Posterior vena cava (tissue), 2 donors: Measurements from ENCODE around the gene SEPTIN12. TPM values are rescaled to one million over a fixed set of nuclear protein-coding genes. Genes with fewer than 3 reads are reported as not detected.

Experiments used
- DNase-seq: peaks from one replicate; pipeline ENCODE4 v3.0.0-alpha.2; 2020; ENCODE audit warnings: low spot score
- intact Hi-C, 2 donors: fragments of 100-400 bp; cut with DNase I; formaldehyde crosslinking; loops; one replicate each; pipeline versions ENCODE4 v1.14.1 to v1.14.2; 2022 to 2023
- long read RNA-seq, 2 donors: library from polyadenylated mRNA; unstranded; transcript quantifications; one replicate each; pipeline ENCODE4 v2.0.0, GENCODE V29; 2020 to 2021
- total RNA-seq, 2 donors: library from RNA; stranded (reverse); fragmentation: NEBNext Ultra II Directional; extraction: Animal tissue kit (Norgen Biotek cat#: 25700); gene quantifications; one replicate each; pipeline ENCODE4 v1.2.1, GENCODE V29; 2021
- donor health status: DM: yes; HTN: yes; CAD: no.
- donor health status: DM: yes; HTN: yes; CAD: no.

SEPTIN12 gene, protein sequence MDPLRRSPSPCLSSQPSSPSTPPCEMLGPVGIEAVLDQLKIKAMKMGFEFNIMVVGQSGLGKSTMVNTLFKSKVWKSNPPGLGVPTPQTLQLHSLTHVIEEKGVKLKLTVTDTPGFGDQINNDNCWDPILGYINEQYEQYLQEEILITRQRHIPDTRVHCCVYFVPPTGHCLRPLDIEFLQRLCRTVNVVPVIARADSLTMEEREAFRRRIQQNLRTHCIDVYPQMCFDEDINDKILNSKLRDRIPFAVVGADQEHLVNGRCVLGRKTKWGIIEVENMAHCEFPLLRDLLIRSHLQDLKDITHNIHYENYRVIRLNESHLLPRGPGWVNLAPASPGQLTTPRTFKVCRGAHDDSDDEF
- not detected for total RNA-seq
- long read RNA-seq, donor 1 = 0 reads
- long read RNA-seq, donor 2 = 0 reads

DNA sequence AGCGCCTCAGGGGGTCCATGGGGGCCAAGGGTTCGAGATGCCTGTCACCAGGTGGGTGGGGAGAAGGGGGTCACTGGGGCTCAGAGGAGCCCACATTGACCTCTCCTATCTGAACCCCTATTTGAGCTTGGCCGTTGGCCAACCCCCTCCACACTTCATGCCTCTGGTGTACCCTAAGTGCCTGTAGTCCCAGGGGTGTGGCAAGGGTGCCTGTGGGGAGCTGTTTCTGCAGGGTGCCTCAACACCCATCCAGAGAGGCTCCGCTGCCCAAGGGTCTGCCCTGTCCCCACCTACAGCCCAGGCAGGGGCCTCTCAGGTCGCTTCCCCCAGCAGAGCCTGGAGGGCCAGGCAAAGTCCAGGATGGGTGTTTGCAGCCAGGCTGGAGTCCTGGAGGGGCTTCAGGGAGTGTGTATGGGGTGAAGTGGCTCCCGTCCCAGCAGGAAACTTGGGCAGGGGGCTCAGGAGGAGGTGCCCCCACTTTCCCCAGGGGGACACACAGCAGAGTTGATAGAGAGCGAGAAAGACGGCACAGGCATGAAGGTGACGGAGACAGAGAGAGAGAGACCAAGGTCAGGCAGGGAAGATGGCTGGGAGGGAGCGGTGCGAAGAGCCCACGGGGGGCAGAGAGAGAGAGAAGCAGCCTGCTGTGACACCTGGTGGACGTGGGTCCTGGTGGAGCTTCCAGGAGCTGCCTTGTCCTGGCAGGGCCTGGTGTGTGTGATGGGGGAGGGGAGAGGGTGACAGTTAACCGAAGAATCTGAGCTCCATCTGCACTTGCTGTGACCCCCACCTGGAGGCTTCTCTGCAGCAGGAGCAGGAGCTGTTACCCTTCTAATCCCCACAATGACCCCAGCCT lies at the start of gene SEPTIN12:
Gene SEPTIN12, minus strand, starts transcription at position 719 of the 856 bp plus-strand sequence. Its CDS starts 700 bp downstream, at position 19.
- intact Hi-C loops = no loop called here
- no peak for DNase-seq

DNA sequence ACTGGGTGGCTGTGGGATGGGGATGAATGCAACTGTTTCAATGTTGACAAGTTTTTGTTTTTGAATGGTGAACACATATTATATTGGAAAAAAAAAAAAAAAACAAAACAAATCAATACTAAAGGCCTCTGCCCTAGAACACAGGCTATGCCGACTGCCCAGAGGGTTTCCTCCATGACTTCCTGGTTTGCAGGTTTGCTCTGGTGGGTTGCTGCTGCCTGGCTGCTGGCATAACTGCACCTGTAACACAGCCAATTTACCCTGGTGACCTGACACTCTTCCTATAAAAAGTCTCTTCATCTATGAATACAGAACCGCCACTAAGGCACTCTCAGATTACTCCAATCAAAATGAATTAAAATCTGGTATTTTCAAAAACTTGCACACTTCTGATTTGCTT lies 48.6 kb upstream of the SEPTIN12 start:
- intact Hi-C loops = no loop called here
- DNase-seq = no peak

DNA sequence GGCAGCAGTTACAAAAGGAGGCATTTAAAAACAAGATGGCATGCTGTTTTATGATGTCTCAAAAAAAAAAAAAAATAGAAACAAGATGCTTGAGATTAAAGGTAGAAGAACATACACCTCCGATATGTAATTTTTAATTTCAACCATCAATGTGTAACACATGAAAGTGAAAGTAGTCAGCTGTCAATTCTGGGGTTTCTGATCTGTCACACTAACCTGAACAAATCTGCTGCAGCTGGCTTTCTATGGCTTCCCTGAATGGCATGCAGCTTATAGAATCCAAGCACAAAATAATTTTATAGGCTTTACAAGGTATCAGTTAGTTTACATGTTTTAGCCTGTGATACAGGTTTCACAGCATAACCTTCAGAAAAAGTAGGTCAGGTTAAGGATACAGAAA lies 45.4 kb upstream of the SEPTIN12 start:
- no peak for DNase-seq
- intact Hi-C loops = no loop called here

DNA sequence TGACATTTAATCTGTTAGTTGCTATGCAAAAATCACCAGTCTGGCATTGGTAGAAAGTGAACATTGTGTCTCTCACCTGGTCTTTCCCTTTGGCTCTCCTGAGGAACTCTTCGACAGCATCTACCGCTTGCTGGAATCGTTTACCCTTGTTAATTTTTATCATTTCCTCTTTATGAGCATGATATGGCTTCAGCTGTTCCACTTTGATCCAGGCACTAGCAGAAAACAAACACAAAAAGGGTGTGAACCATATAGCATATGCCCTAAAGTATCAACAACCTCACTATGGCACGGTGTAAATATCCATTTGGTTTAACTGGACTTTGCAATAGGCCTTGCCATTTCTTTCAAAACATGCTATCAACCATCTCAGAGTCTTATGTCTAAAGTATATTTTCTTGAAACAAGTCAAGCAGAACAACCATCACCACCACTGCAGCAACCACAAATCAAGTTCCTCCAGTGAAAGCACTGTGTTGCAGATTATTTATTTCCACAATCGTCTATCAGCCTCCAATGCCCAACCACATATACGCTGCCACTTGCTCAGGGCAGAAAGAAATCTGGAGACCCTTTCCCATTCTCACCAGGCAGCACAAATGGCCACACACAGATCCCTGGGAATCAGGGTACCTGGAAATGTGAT lies 44.7 kb upstream of the SEPTIN12 start:
- DNase-seq = no peak
- intact Hi-C loops = no loop called here

DNA sequence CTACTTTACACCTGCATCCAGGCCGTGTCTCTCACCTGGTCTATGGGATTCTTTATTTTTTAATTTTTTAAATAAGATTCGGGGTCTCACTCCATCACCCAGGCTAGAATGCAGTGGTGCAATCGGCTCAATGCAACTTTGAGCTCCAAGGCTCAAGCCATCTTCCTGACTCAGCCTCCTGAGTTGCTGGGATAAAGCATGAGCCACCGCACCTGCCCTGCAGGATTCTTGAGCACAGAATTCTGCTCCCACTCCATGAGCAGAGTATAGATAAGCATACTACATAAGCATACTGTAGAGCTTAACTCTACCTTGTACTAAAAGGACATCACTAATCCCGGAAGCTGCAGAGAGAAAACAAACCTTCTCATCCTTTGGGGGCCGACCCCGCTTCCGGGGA lies 43.5 kb upstream of the SEPTIN12 start:
- intact Hi-C loops = no loop called here
- no peak for DNase-seq

DNA sequence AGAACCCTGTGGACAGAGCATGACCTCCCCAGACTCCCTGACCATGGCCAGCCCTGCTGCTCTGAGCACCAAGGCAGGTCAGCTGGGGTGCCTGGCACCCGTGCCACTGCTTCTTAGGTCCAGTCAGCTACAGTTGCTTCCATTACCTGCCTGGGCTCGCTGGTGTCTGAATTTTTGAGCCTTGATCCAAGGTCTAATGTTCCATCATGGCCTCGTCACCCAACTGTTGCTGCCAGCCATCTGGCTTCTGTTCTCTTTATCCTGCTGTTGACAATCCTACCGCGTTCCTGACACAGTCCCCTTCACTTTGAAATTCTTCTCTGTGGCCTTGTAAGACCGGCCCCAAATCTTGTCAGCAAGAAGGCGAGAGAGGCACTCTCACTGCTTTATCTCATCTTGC lies 42.3 kb upstream of the SEPTIN12 start:
- no peak for DNase-seq
- intact Hi-C loops = no loop called here

DNA sequence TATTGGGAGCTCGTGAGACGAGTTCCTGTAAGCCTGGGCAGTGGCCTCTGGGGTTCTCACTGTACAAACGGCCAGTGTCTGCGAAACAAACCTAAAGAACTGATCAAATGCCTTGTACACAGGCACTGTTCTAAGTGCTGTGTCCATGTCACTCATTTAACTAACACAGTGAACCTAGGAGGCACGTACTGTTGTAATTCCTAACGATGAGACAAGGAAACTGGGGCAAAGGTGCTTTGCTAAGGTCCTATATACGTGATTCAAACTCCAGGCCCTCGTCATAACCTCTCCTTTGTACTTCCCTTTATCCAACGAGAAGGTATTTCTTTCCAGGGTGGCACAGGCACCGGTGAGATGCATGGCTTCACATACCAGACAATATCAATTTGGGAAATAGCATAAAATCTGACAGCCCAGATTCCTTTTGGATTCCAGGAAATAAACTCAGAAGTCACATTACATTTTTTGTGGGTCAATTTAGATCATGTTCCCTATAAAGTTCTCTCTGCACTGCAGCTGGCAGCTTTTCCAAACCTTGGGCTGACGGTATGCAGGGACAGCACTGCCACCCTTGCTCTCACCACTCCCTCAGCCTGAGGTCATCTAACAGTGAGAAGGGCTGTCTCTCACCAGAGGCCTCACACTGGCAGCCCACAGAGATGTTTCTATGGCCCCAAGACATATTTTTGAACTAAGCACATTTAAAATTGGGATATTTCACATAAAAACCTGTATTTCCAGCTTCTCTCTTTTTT lies 40.6 kb upstream of the SEPTIN12 start:
- intact Hi-C loops = no loop called here
- peak; percentile 20 for DNase-seq

DNA sequence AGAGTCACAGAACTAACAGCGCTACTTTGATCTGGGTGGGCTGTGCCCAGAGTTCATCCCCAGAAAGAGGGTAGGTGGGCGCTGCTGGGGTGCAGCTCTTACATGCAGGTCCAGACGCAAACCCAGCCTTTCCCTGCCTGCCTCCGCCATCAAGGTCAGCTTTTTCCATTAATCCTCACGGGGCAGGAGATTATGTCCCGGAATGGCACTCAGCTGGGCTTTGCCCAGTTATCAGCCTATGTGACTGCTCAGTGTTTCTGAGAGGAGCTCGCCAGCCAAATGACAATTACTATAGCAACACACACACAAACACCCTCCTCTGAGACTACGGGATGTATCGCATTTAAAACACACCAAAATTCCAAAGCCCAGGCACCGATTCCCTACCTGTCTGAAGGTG lies 38.8 kb upstream of the SEPTIN12 start:
- intact Hi-C loops = no loop called here
- DNase-seq = peak; percentile 68

DNA sequence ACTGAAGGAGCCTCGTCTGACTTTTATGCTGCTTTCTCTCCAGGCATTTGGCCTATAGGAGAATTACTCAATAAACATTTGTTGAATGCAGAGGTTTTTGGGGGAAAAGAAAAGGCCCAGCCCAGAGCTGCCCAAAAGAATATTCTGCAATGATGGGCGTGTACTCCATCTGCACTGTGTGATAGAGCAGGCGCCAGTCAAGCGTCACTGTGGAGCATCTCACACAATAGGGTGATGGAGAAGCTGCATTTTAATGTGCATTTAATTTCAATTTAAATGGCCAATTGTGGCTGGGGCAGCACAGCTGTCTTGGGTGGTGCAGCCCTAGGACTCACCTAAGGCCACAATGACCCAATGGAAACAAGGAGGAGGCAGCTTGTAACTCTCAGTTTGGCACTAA lies 38.4 kb upstream of the SEPTIN12 start:
- intact Hi-C loops = no loop called here
- peak; percentile 11 for DNase-seq

DNA sequence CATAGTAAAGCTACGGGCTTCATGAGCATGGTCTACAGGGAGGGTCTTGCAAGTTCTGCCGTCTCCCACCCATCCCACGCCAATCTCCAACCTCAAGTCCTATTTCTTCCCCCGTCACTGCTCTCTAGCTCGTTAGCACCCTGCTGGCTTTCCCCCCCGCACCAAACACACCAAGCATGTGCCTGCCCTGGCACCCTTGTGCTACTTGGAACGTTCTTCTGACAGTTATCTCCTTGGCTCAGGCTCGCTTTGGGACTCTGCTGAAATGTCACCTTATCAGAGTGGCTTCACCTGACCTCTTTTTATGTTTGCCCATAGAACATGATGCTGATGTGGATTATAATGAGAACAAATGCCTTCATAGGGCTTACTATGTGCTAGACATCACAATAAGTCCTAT lies 37.1 kb upstream of the SEPTIN12 start:
- DNase-seq = peak; percentile 14
- intact Hi-C loops = no loop called here

DNA sequence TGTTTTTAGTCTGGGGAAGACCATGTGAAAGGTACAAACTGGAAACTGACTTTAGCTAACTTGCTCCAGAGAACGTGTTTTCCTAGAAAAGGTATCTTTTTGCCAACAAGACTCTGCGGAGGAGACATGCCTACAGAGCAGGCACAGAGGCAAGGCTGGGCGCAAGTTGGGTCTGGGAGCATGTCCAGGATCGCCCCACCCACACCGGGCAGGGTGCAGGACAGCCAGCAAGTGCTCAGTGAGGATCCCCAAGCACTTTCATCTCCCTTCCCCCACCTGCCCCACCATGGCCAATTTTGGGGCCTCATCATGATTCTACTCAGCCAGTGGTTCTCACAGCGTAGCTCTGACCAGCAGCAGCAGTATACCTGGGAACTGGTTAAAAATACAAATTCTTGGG lies 32.5 kb upstream of the SEPTIN12 start:
- intact Hi-C loops = no loop called here
- no peak for DNase-seq

DNA sequence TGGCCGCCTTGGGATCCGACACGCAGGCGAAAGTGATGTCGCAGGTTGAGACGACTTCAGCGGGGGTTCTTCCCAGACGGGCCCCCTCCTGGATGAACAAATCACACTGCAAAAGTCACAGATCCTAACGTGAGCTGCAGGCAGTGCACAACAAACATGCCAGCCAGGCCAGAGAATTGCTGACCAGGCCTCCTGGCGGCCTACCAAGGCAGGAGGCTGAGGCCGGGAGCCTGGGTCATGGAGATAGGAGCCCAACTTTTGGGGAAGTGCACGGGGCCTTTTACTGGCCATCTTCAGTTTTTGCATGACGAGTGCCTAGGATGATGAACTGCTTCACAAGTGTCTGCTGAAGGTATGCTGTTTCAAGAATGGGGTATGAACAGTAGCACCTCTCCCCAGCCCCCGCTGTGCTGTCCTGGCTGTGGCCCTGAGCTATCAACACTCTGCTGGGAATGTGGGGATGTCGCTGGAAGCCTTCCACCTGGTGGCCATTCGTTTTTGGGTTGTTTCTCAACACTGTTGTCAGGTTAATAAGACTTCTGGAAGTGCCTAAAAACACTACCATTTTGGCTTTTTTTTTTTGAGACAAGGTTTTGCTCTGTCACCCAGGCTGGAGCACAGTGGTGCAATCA lies 26.5 kb upstream of the SEPTIN12 start:
- intact Hi-C loops = no loop called here
- DNase-seq = no peak

DNA sequence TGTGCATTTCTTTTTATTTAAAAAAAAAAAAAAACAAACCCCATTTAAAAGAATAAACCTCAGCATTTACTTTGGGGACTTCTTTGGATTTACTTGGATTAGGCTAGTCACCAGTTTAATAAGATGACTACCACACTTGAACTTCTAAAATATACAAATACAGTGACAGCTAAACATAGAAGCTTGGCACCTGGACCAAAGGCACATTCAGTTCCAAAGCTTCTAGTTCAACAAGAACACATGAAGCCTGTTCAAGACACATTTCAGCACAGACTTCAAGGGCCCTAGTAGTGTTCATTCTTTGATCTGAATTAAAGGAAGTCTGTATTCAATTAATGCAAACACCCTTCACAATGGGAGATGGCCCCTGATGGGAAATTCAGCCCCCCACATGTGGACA lies 25.9 kb upstream of the SEPTIN12 start:
- intact Hi-C loops = no loop called here

DNA sequence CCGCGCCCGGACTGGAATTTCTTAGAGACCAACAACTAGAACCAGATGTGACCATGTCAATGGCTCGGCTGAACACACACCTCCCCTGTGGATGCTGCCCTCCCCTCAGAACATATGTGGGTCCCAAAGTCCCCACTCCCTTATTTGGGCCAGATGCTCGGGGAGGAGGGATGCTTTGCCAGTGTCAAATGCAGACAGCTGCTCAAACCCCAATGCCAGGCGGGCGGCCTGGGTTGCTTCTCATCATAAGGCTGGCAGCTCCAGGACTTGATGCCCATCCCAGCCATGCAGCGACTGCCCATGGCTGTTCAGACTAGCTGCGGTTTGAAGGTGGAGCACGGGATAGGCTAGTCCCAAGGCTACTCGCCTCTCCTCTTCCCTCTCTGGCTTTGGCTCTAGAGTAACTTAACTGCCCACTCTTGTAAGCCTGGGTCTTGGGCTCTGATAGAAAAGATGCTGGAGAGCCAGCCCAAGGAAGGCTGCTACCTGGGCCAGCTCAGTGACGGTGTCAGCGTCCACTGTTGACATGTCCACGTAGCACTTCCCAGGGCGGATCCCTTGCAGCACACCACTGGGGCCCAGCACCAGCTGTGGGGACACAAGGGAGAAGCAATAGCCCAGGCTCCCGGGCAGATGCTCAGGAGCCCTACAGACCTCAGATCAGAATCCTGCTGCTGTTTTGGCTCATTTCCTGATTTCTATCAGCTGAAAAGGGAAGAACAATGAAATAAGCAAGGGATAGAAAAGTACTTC lies 25.3 kb upstream of the SEPTIN12 start:
- intact Hi-C loops = no loop called here
- DNase-seq = no peak

More for the DNA sequence above, 25.9 kb upstream of the SEPTIN12 start:
- no peak for DNase-seq

DNA sequence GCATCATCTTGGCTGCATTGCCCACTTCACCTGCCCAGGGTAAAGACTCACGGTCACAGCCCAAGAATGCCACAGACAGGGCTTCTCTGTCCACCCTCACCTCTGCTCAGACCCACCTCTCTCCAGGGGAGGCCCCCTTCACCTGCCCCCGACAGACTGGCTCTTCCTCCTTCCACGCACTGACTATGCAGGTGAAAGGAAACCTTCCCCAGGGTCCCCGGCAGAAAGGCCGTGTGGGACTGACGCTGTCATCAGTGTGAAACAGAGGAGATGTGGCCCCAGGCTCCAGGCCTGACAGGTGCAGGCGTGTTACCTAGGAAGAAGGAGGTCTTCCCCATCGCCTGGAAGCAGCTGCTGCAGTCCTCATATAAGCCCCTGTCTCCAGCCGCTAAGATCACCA lies 23.6 kb upstream of the SEPTIN12 start:
- no peak for DNase-seq
- intact Hi-C loops = no loop called here

DNA sequence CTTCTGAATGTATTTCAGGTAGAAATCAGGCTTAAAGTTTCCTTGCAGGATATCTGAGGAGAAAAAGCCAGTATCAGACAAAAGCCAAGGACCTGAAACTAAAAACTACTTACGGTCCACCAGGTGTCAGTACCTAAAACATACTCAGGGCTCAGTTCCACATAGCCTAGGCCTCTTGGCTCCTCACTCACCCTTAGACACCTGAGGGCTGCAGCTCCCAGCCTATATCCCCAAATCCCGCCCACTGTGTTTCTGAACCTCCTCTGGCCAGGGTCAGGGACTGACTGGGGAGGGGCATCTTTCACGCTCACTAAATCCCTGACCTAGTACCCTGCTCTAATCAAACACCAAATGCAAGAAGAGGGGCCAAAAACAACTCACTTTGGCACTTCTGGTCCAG lies 23.1 kb upstream of the SEPTIN12 start:
- intact Hi-C loops = no loop called here

DNA sequence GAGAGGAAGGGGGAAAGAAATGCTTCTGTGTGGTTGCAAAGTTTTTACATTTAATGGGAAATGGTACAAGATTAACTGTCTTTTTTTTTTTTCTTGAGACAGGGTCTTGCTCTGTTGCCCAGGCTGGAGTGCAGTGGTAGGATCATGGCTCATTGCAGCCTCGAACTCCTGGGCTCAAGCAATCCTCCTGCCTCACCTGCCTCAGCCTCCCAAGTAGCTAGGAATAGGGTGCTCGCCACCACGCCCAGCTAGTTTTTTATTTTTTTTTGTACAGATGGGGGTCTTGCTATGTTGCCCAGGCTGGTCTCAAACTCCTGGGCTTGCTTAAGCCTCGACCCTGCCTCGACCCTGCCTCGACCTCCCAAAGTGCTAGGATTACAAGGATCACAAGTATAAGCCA lies 18.1 kb upstream of the SEPTIN12 start:
- DNase-seq = no peak
- intact Hi-C loops = no loop called here

More for the DNA sequence above, 23.1 kb upstream of the SEPTIN12 start:
- no peak for DNase-seq

DNA sequence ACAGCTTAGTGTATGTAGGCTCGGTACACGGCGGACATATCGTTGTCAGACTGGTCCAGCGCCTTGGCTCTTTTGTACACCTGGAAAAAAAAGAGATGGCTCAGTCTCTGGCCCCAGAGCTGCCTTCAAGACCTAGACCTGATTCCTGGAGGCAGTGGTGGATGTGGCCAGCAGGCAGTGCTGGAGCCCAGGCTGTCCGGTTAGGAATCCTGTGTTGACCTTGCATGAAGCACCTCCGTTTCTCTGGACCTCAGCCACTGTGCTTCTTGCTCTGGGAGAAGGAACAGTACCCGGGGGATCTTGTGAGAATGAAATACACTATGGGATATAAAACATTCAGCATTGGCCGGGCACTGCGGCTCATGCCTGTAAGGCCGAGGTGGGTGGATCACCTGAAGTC lies 17.1 kb upstream of the SEPTIN12 start:
- DNase-seq = no peak
- intact Hi-C loops = no loop called here
